ENCODE measurements around the gene PRSS8.
"Not testable (repeated sequence)": the region's sequence is repeated elsewhere in the genome, so short reads cannot be mapped to it uniquely, and the experiment has no call there.

PRSS8 gene

GRCh38 chr16:31127182-31127581 lies 8.3 kb downstream of the PRSS8 start:
- no peak for DNase-seq

DNA sequence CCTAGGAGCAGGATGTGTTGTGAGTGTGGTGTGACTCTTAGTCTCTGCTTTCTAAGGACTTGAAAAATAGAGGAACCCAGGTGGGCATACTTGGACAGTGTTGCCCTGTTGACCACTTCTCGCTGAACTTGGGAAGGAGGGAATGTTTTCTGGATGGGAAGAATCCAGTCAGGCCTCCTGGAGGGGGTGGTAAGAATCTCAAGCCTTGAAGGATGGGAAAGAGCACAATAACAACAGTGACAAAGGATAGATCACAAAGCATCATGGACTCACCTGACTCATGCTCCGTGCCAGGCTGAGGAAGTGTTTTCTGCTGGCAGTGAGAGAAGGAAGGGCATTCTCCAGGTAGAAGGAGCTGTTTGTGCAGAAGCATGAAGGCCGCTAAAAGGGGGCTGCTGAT lies 9.7 kb downstream of the PRSS8 start:
- no peak for DNase-seq

DNA sequence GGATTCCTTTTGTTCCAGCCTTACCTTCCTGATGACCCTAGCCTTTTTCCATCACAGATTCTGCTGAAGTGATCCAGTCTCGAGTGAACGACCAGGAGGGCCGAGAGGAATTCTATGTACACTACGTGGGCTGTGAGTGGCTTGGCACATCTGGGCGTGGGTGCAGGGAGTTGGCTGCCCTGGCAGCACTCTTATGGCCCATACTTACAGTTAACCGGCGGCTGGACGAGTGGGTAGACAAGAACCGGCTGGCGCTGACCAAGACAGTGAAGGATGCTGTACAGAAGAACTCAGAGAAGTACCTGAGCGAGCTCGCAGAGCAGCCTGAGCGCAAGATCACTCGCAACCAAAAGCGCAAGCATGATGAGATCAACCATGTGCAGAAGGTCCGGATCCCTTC lies 15.4 kb downstream of the PRSS8 start:
- DNase-seq = no peak

GRCh38 chr16:31118223-31119155 lies 17.0 kb downstream of the PRSS8 start:
- no peak for DNase-seq

GRCh38 chr16:31117384-31118222 lies 17.9 kb downstream of the PRSS8 start, which contains the start of gene KAT8:
Gene KAT8, plus strand, starts transcription at chr16:31117664. Its CDS starts 18 bp downstream, at chr16:31117682.
- peak; percentile 98 for DNase-seq

GRCh38 chr16:31114468-31114867 lies 21.1 kb downstream of the PRSS8 start:
- no peak for DNase-seq

DNA sequence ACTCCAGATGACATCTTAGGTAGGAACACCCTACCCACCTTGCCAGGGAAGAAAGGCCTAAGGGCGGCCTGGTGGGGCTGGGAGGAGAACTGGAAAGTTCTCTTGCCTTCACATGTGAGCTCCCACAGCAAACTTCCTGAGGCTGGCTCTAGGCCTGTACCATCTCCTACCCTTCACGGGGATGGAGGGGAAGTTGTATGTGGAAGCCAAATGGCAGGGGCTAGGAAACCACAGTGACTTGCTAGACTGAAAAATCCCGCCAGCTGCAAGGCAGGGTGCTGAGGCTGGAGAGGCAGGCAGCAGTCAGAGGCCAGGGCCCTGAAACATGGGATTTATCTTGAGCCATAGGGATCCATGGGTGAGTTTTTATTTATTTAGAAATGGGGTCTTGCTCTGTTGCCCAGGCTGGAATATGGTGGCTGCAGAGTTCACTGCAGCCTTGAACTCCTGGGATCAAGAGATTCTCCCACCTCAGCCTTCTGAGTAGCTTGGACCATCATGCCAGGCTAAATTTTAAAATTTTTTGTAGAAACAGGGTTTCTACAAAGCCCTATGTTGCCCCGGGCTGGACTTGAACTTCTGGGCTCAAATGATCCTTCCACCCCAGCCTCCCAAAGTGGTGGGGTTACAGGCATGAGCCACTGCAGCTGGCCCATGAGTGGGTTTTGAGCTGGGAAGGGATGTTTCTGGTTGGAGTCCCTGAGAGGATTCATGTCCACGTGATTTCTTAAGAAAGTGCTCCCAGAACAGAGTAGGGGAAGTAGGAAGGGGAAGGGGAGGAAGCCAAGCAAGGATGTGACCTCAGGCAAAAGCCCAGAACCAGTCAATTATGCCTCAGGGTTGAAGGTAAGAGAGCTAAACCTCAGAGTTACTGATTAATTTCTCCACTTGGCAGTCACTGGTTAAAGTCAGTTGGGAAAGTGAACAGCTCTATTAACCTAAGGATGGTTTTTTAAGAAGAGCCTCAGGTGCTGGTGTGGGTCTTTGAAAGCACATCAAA lies 22.1 kb downstream of the PRSS8 start:
- DNase-seq = no peak

DNA sequence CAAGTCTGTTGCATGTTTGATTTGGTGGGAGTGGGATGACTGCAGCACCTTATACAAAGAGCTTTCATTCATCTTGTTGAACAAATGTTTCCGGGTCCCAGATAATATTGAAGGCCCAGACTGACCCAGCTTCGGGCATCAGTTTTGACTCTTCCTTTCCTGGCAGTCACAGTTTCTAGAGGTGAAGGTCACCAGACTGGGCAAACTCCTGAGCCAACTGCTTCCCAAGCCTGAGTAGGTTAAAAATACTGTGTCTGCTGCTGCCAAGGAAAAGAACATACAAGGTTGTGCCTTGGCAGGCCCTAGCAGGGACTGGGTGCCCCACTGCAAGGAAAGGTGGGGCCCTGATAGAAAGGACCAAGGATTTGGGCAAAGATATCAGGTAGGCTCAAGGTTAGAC lies 22.8 kb downstream of the PRSS8 start:
- DNase-seq = no peak

DNA sequence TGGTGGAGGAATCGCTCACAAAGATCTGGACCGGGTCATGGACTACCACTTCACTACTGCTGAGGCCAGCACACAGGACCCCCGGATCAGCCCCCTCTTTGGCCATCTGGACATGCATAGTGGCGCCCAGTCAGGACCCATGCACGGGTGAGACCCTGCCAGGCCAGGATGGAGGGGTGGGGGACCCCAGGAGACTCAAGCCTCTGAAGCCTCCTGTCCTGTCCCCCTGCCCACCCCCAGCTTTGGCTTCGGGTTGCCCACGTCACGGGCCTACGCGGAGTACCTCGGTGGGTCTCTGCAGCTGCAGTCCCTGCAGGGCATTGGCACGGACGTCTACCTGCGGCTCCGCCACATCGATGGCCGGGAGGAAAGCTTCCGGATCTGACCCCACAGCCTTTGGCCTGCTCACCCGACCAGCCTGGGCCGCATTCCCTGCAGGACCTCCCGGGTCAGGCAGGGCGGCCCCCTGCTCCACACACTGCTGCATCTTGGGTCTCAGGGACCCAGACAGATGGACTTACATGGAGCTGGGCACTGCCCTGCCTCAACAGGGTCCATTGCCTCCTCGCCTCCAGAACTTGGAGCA lies 23.6 kb downstream of the PRSS8 start:
- no peak for DNase-seq

DNA sequence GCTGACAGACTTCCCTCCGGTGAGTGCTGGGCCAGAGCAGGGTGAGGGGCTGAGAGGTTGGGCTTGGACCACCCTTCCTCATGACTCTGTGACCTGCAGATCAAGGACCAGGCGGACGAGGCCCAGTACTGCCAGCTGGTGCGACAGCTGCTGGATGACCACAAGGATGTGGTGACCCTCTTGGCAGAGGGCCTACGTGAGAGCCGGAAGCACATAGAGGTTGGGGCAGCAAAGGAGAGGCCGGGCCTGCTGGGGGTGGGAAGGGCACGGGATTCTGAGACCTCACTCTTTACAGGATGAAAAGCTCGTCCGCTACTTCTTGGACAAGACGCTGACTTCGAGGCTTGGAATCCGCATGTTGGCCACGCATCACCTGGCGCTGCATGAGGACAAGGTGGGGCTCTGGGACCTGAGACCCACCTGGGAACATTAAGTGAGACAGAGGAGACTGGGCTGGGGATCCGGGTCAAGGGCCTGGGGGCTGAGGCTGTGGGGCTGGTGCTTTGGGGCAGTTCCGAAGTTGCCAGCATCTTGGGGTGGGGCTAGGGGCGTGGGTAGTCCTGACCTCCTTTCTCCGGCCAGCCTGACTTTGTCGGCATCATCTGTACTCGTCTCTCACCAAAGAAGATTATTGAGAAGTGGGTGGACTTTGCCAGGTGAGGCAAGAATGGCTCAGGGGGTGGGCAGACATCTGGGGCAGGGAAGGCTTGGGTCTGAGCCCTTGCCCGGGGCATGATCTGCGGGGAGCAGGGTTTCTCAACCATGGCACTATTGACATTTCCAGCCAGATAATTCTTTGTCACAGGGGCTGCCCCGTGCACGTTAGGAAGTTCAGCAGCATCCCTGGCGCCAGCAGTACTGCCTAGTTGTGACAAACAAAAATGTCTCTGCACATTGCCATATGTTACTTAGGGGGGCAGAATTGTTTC lies 25.2 kb downstream of the PRSS8 start:
- no peak for DNase-seq

DNA sequence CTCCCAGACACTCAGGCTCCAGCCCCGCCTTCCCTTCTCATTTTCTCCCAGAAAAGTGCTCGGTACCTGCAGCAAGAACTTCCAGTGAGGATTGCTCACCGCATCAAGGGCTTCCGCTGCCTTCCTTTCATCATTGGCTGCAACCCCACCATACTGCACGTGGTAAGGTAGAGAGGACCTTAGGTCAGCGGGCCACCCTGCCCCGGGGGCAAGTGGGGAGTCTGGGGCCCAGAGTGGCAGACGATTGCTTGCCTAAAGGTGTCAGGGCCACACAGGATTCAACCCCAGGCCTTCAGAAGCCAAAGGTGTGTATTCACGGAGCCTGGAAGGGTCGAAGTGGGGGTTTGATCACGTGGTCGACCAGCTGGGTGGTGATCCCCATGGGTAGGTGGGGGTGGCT lies 25.9 kb downstream of the PRSS8 start:
- DNase-seq = no peak

DNA sequence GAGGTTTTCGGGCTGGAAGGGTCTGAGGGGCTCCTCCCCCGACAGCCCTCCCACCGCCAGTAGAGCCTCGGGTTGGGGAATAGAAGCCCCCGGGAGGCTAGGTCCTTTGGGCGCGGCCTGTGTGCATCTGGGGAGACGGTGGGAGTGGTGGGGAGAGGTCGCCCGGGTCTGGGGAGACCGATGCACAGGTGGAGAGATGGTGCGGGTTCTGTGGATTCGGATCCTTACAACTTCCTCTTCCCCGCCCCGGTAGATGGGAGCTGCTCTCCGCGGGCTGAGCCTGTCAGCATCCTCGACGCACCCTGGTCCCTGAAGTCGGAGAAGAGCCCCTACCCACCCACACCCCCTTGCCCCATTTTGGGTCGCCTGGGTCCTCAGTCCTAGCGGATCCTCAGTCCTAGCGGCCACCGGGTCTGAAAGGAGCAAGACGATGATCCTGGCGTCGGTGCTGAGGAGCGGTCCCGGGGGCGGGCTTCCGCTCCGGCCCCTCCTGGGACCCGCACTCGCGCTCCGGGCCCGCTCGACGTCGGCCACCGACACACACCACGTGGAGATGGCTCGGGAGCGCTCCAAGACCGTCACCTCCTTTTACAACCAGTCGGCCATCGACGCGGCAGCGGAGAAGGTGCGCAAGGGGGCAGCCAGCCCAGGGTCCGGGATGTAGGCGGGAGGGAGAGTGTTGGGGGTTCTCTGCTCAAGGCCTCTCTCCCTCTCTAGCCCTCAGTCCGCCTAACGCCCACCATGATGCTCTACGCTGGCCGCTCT lies 26.6 kb downstream of the PRSS8 start:
- DNase-seq = no peak

DNA sequence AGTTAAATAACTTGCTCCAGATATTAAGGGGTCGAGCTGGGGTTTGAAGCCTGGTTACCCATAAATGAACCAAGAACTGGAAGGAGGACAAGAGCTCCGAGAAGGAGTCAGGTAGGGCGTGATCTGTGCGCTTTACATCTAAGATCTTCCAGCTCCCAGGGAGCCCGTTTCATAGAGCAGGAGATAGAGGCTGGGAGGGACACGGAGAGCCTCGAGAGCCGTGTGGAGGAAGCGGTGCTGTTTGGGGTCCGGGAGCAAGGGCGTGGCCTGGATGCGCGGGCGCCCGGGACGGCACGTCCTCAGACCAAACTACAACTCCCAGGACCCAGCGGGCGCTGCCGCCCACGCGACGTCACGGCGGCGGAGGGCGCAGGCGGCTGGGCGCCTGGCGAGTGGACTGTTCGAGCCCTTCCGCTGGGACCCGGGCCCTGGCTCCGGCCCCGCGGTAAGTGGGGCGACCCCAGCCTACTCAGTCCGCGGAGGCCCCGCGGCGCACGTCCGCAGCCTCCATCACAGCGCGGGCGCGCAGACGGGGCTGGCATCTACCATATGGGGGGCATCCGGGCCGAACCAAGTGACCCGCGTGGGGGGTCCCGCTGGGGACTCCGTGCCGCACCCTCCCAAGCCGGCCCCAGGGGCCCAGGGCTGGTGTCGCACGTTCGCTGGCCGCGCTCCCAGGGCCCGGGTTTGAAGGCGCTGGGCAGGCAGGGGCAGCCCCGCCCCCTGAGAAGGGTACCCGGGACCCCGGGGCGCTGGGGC lies 27.3 kb downstream of the PRSS8 start, which contains the start of gene BCKDK:
TSS of gene BCKDK (plus strand) at position 352 of the 759 bp plus-strand sequence. CDS start 838 bp downstream, outside the sequence.
- peak; percentile 22 for DNase-seq

GRCh38 chr16:31107465-31107867 lies 28.1 kb downstream of the PRSS8 start:
- no peak for DNase-seq

- DNase-seq = no peak
Measured at GRCh38 chr16:31106509-31107464, 28.7 kb downstream of the PRSS8 start.

DNA sequence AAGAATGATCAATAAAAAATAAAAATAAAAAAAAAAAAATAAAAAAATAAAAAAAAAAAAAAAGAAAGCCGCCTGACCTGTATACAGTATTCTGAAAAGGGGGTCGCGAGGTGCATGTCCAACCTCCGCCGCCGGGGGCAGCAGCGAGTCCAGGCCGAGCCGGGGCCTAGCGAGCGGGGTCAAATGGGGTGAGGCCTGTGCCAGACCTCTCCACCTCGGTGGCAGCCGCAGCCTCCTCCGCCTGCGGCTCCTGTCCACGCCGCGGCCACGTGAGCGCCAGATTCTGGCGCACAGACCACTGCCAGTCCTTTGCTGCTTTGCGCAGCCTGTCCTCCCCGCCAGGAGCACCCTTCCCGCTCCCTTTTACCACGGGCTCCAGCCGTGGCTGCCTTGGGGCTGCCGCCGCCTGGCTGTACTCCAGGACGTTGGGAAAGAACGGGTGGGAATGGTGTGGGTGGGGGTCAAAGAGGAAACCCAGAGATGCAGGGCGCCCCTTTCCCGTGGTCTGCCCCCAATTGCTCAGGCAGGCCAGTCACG lies 29.8 kb downstream of the PRSS8 start:
- DNase-seq = peak; percentile 35

- not testable (repeated sequence) for DNase-seq
Measured at GRCh38 chr16:31100876-31101641, 34.5 kb downstream of the PRSS8 start.

Data from NCI-H510A treated with DMSO at 0.1 percent for 48 hours (cell line).